ENCODE results near the gene LGALS14. TPM values are rescaled to one million over a fixed set of nuclear protein-coding genes. Genes with fewer than 3 reads are reported as not detected.
"Not testable (repeated sequence)": the region's sequence is repeated elsewhere in the genome, so short reads cannot be mapped to it uniquely, and the experiment has no call there.

The LGALS14 gene
- total RNA-seq, 4 donors from 2014 or later: not detected

DNA sequence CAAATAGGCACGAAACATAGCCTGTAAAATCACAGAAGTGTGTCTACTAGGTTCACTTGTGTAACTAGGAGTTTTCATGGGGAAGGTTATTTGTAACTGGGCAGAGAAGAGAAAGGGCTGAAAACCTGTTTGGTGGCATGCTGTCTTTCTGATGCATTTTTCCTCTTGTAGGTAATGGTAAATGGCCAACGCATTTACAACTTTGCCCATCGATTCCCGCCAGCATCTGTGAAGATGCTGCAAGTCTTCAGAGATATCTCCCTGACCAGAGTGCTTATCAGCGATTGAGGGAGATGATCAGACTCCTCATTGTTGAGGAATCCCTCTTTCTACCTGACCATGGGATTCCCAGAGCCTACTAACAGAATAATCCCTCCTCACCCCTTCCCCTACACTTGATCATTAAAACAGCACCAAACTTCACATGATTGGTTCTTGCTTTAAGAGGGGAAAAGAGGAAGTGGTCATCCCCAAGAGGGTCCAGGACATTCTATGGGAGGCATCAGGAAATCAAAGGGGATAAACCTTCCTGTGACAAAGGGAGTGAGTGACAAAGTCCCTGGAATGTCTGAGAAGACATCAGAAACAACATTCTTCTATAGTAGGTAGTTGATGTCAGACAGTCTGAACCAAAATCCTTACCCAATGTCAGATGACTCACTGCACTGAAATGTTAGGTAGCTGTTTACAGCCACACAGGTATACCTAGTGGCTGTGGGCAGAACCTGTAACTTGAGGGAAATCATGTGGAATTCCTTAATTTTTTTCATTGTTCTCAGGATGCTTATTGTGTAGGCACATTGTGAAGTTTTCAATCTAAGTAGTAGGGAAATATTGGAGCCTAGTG is 5.0 kb downstream of the LGALS14 start:
- no peak for TF ChIP-seq POLR2A (IDR thresholded peaks at IDR 0.05)
- TF ChIP-seq EP300 (IDR thresholded peaks at IDR 0.05; ENCODE audit: low read depth): no peak
- no peak for TF ChIP-seq POLR2AphosphoS5 (IDR thresholded peaks at IDR 0.05)
- TF ChIP-seq, protein P1, sequence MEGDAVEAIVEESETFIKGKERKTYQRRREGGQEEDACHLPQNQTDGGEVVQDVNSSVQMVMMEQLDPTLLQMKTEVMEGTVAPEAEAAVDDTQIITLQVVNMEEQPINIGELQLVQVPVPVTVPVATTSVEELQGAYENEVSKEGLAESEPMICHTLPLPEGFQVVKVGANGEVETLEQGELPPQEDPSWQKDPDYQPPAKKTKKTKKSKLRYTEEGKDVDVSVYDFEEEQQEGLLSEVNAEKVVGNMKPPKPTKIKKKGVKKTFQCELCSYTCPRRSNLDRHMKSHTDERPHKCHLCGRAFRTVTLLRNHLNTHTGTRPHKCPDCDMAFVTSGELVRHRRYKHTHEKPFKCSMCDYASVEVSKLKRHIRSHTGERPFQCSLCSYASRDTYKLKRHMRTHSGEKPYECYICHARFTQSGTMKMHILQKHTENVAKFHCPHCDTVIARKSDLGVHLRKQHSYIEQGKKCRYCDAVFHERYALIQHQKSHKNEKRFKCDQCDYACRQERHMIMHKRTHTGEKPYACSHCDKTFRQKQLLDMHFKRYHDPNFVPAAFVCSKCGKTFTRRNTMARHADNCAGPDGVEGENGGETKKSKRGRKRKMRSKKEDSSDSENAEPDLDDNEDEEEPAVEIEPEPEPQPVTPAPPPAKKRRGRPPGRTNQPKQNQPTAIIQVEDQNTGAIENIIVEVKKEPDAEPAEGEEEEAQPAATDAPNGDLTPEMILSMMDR (IDR thresholded peaks at IDR 0.05): no peak
- in situ Hi-C loops (cut with MboI; ENCODE audit: low pct_ligation_motif_present in 1 of 4, low pct_unique_long_range_greater_than_20kb in 1 of 4, low sequenced_read_pairs in 3 of 4): no loop called here
- Histone ChIP-seq H3K4me3 (no peak overlapping the region), H3K36me3 (no peaks in the 10 kb centered on the region), H3K27ac (no peak overlapping the region), H3K9me3 (no peaks in the 10 kb centered on the region), H3K27me3 (peaks cover 8% of the 10 kb centered on the region), H3K4me1 (no peaks in the 10 kb centered on the region)
- DNase-seq: no peak
- WGBS, 2 donors (ENCODE audit: low coverage in 1 of 2): 83 to 88% methylated on average over 5 of the region's 5 CpGs
- intact Hi-C loops (cut with DNase I; ENCODE audit: low total_unique reads): no loop called here

DNA sequence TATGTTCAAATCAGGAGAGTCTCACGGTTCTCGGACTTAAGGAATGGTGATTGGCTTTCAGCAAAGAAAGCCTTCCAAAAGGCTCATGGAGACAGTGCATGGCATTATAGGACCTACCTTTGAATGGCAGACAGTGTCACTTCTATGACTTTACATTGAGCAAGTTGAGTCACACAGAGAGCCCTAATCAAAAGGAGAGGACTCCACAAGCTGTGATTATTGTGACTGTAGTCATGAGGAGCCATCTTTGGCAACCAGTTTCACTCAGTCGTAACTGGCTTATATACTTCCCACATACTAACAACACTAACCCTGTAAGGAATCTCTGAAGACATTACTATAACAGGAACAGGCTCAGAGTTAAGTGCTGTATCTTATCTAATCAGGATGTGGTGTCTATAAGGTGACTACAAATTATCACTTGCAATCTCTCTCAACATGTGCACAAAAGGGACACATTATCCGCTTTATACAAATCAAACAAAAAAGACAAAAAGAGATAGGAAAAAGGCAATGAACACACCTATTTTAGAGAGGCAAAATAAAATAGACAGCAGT is 6.1 kb downstream of the LGALS14 start:
- Histone ChIP-seq H3K27me3 (peaks cover 8% of the 10 kb centered on the region), H3K4me1 (no peaks in the 10 kb centered on the region), H3K27ac (no peak overlapping the region), H3K4me3 (no peak overlapping the region), H3K36me3 (no peaks in the 10 kb centered on the region), H3K9me3 (no peaks in the 10 kb centered on the region)
- intact Hi-C loops (cut with DNase I; ENCODE audit: low total_unique reads): no loop called here
- in situ Hi-C loops (cut with MboI; ENCODE audit: low pct_ligation_motif_present in 1 of 4, low pct_unique_long_range_greater_than_20kb in 1 of 4, low sequenced_read_pairs in 3 of 4): no loop called here
- DNase-seq: no peak
- 73 to 78% methylated on average over 4 of the region's 4 CpGs for WGBS, 2 donors (ENCODE audit: low coverage in 1 of 2)
- TF ChIP-seq EP300 (IDR thresholded peaks at IDR 0.05; ENCODE audit: low read depth) (no peak), POLR2A (IDR thresholded peaks at IDR 0.05) (no peak), POLR2AphosphoS5 (IDR thresholded peaks at IDR 0.05) (no peak)
- TF ChIP-seq, protein P1 (IDR thresholded peaks at IDR 0.05): no peak

DNA sequence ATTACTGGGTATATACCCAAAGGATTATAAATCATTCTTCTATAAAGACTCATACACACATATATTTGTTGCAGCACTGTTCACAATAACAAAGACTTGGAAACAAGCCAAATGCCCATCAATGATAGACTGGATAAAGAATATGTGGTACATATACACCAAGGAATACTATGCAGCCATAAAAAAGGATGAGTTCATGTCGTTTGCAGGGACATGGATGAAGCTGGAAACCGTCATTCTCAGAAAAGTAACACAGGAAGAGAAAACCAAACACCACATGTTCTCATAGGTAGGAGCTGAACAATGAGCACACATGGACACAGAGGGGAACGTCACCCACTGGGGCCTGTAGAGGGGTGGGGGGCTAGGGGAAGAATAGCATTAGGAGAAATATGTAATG is 15.9 kb downstream of the LGALS14 start:
- intact Hi-C loops (cut with DNase I; ENCODE audit: low total_unique reads); H3K9me3 ChIP-seq; H3K4me1 ChIP-seq; H3K27ac ChIP-seq; H3K36me3 ChIP-seq; DNase-seq; in situ Hi-C loops (cut with MboI; ENCODE audit: low pct_ligation_motif_present in 1 of 4, low pct_unique_long_range_greater_than_20kb in 1 of 4, low sequenced_read_pairs in 3 of 4); H3K4me3 ChIP-seq: not testable (repeated sequence)
- 84 to 100% methylated on average over 1 to 3 of the region's 3 CpGs for WGBS, 2 donors (ENCODE audit: low coverage in 1 of 2)
- peaks cover 19% of the 10 kb centered on the region for H3K27me3 ChIP-seq

DNA sequence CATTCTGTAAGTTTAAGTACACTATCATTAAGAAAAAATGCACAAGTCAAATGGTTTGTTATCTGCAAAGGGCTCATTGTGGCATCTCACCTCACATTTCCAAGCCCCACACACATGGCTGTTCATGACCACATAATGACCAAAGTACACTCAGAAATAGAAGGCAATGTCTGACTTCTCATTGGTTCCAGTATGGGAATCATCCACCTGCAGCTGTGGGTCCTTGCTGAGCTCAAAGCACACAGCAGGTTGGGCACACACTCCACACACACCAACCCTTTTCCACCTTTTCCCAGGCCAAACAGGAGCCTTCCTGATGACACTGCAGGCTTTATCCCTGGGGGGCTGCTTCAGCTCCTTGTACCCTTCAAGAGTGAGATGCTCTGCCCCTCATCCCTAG is 21.7 kb downstream of the LGALS14 start:
- intact Hi-C loops (cut with DNase I; ENCODE audit: low total_unique reads): no loop called here
- Histone ChIP-seq H3K27me3 (peaks cover 10% of the 10 kb centered on the region), H3K27ac (no peak overlapping the region), H3K4me1 (no peaks in the 10 kb centered on the region), H3K36me3 (no peaks in the 10 kb centered on the region), H3K9me3 (no peaks in the 10 kb centered on the region), H3K4me3 (no peak overlapping the region)
- in situ Hi-C loops (cut with MboI; ENCODE audit: low pct_ligation_motif_present in 1 of 4, low pct_unique_long_range_greater_than_20kb in 1 of 4, low sequenced_read_pairs in 3 of 4): no loop called here
- TF ChIP-seq POLR2AphosphoS5 (IDR thresholded peaks at IDR 0.05) (no peak), EP300 (IDR thresholded peaks at IDR 0.05; ENCODE audit: low read depth) (no peak), POLR2A (IDR thresholded peaks at IDR 0.05) (no peak)
- TF ChIP-seq, protein P1 (IDR thresholded peaks at IDR 0.05): no peak
- DNase-seq: no peak

All from transverse colon (tissue), 4 donors.